ENCODE results near the gene PDK4.

DNA sequence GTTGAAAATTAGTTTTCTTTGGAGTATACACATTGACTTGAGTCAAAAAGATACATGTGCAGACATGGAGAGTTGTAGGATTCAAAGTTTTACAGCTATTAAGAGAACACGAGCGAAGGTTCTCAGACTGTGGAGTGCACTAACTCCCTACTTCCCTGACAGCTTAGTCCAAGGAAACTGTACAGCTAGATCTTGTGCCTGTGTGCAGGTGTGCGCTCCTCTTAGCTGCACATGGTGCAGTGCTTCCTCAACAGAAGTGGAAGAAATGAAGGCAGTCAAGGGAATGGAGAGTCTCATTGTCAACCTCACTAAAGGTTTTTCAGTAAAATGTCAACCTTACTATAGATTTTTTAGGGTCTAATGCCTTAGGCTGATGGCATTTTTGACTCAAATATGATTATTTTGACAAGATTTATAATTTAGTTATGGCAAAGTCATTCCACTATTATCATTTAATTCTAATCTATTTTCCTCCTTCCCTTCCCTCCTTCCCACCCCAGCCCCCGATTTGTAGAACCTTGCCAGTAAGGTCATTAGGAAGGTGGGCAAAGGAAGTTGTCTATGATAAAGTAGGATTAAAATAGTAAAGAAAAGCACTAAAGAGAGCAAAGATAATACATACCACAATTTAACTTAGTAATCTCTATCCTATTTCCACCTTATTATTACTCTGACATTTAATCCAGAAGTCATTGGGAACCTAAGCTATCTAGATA is 13.6 kb downstream of the PDK4 start:
- TF ChIP-seq, protein P1, sequence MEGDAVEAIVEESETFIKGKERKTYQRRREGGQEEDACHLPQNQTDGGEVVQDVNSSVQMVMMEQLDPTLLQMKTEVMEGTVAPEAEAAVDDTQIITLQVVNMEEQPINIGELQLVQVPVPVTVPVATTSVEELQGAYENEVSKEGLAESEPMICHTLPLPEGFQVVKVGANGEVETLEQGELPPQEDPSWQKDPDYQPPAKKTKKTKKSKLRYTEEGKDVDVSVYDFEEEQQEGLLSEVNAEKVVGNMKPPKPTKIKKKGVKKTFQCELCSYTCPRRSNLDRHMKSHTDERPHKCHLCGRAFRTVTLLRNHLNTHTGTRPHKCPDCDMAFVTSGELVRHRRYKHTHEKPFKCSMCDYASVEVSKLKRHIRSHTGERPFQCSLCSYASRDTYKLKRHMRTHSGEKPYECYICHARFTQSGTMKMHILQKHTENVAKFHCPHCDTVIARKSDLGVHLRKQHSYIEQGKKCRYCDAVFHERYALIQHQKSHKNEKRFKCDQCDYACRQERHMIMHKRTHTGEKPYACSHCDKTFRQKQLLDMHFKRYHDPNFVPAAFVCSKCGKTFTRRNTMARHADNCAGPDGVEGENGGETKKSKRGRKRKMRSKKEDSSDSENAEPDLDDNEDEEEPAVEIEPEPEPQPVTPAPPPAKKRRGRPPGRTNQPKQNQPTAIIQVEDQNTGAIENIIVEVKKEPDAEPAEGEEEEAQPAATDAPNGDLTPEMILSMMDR (IDR thresholded peaks at IDR 0.05): no peak
- no peak for TF ChIP-seq POLR2A (IDR thresholded peaks at IDR 0.05)

Measured in heart left ventricle (tissue), 13 donors.